ENCODE results near the gene NPAS2. TPM values are rescaled to one million over a fixed set of nuclear protein-coding genes. Genes with fewer than 3 reads are reported as not detected.

Gene NPAS2
- total and polyA plus RNA-seq, 7 donors = 8.5 to 56.2 (median 17.3) TPM

DNA sequence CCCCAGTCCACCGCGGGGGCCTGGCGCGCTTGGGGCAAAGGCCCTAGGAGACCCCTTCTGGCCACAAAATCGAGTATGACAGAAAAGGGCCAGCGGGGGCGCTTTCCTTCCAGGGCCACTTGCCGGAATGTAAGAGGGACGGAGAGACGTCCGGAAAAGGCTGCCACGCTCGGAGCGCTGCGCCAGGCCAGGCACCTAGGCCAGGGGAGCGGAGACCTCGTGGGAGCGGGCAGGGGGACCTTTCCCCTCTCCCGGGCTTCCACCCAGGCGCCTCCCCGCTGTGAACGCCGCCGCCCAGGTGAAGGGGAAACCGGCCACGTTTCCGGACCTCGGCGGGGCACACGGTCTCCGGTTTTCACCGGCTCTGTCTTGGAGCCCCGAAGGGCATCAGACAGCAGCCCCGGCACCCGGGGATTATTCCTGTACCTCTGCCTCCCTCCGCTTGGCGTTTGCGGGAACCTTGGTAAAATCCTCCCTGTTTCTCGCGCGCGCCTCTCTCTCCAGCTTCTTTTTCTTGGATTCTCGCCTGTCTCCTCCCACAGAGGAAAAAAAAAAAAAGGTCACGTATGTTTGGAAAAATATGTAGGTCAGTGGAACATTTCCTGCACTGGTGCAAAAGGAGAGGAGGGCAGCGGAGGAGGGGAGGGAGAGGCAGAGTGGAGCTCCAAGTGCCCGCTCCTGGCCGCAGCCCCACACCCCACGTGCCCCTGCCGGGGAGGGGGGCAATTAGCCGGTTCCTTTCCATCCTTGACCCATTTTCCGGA is 1.2 kb upstream of the NPAS2 start:
- WGBS, 3 donors = 1% methylated on average over 44 to 51 of the region's 51 CpGs
- TF ChIP-seq CTCF (IDR thresholded peaks at IDR 0.05) = no peak
- DNase-seq (peak; percentile 71 to 82), ATAC-seq (peak; percentile 75 to 83 (median 76))
- intact Hi-C loops (cut with DNase I) = loop anchor here (1.0 to 10.0 kb wide), 5 partner anchors 66 to 211 kb away; no protein-coding TSS in a partner anchor
- Histone ChIP-seq H3K27ac (peak overlapping the region; percentile 87), H3K4me1 (peaks cover 23% of the 10 kb centered on the region), H3K9me3 (no peaks in the 10 kb centered on the region), H3K4me3 (peak overlapping the region; percentile 83), H3K27me3 (ENCODE audit: insufficient read depth in 3 of 3, low read length in 2 of 3) (no peaks in the 10 kb centered on the region), H3K36me3 (ENCODE audit: insufficient read depth in 1 of 2, low read depth in 1 of 2) (no peaks in the 10 kb centered on the region)

DNA sequence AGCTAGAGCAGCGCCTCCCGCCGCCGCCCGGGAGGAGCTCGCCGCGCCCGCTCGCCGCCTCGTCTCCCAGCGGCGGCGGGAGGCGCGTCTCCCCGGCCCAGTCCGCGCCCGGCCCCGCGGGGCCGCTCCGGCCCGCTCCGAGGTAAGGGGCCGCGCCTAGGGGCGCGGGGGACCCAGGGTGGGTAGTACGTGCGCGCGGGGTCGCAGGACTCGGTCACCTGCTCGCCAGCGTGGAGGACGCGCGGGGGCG is 259 bp downstream of the NPAS2 start:
- ATAC-seq (peak in 2 of 4 donors; percentile 4 to 12), DNase-seq (no peak)
- peak overlapping the region; percentile 84 for H3K27ac ChIP-seq
- H3K9me3 ChIP-seq = no peaks in the 10 kb centered on the region
- WGBS, 3 donors = 0 to 1% (median 0%) methylated on average over 19 to 43 of the region's 43 CpGs
- intact Hi-C loops (cut with DNase I) = loop anchor here in 1 of 2 donors (5.0 kb wide), 1 partner anchor 137 kb away; no protein-coding TSS in a partner anchor
- H3K36me3 ChIP-seq (ENCODE audit: insufficient read depth in 1 of 2, low read depth in 1 of 2) = no peaks in the 10 kb centered on the region
- H3K4me3 ChIP-seq = peak overlapping the region; percentile 83
- H3K4me1 ChIP-seq = peaks cover 24% of the 10 kb centered on the region
- no peak for TF ChIP-seq CTCF (IDR thresholded peaks at IDR 0.05)
- H3K27me3 ChIP-seq (ENCODE audit: insufficient read depth in 3 of 3, low read length in 2 of 3) = no peaks in the 10 kb centered on the region

GRCh38 chr2:100820523-100821254 is 750 bp downstream of the NPAS2 start:
- Histone ChIP-seq H3K4me3 (peak overlapping the region; percentile 83), H3K27ac (peak overlapping the region; percentile 84), H3K9me3 (no peaks in the 10 kb centered on the region), H3K27me3 (ENCODE audit: insufficient read depth in 3 of 3, low read length in 2 of 3) (no peaks in the 10 kb centered on the region), H3K36me3 (ENCODE audit: insufficient read depth in 1 of 2, low read depth in 1 of 2) (no peaks in the 10 kb centered on the region), H3K4me1 (peaks cover 24% of the 10 kb centered on the region)
- ATAC-seq (peak in 1 of 4 donors; percentile 24), DNase-seq (peak; percentile 22 to 51)
- no peak for TF ChIP-seq CTCF (IDR thresholded peaks at IDR 0.05)
- intact Hi-C loops (cut with DNase I) = loop anchor here in 1 of 2 donors (5.0 kb wide), 1 partner anchor 137 kb away; no protein-coding TSS in a partner anchor
- 2 to 5% (median 3%) methylated on average over 53 to 60 of the region's 60 CpGs for WGBS, 3 donors

- WGBS, 3 donors = 45 to 61% (median 47%) methylated on average over 14 of the region's 14 CpGs
- H3K4me3 ChIP-seq = peak overlapping the region; percentile 83
- H3K27ac ChIP-seq = peak overlapping the region; percentile 84
- no peaks in the 10 kb centered on the region for H3K9me3 ChIP-seq
- TF ChIP-seq CTCF (IDR thresholded peaks at IDR 0.05) = no peak
- H3K36me3 ChIP-seq (ENCODE audit: insufficient read depth in 1 of 2, low read depth in 1 of 2) = no peaks in the 10 kb centered on the region
- no peaks in the 10 kb centered on the region for H3K27me3 ChIP-seq (ENCODE audit: insufficient read depth in 3 of 3, low read length in 2 of 3)
- ATAC-seq (peak in 1 of 4 donors; percentile 26), DNase-seq (no peak)
- intact Hi-C loops (cut with DNase I) = loop anchor here in 1 of 2 donors (5.0 kb wide), 1 partner anchor 136 kb away; no protein-coding TSS in a partner anchor
- peaks cover 27% of the 10 kb centered on the region for H3K4me1 ChIP-seq
Observed at GRCh38 chr2:100821255-100821910, 1.4 kb downstream of the NPAS2 start.
